SU-DHL-6 (cell line): ENCODE measurements around the gene BICD1.

Experiments used
- H2AFZ ChIP-seq: fragments of 200-600 bp; sonication (generic); 2 replicates; pipeline ENCODE4 v1.6.1; 2014; ENCODE audit warnings: low read depth, mild to moderate bottlenecking, moderate library complexity, mixed read lengths, antibody characterized with exemption, low read length; ENCODE audit not compliant: severe bottlenecking
- H3F3A ChIP-seq: fragments of 200-600 bp; shearing (Covaris generic); 2 replicates; pipeline ENCODE4 v1.6.0; 2016; ENCODE audit warnings: antibody characterized with exemption, mild to moderate bottlenecking; ENCODE audit not compliant: insufficient read depth
- H3K27ac ChIP-seq: fragments of 200-600 bp; sonication (generic); 2 replicates; pipeline ENCODE4 v1.5.1; 2016; ENCODE audit warnings: low read depth, mild to moderate bottlenecking, low read length, moderate library complexity, mixed read lengths
- H3K27me3 ChIP-seq: fragments of 200-600 bp; sonication (generic), shearing (Covaris generic); 2 replicates; pipeline ENCODE4 v1.6.0; 2014; ENCODE audit warnings: mild to moderate bottlenecking, low read length
- H3K36me3 ChIP-seq: fragments of 200-600 bp; sonication (generic); 2 replicates; pipeline ENCODE4 v1.6.1; 2014; ENCODE audit warnings: mild to moderate bottlenecking, low read length, mixed read lengths
- H3K4me2 ChIP-seq: fragments of 300-600, 200-600 bp; shearing (Covaris generic), sonication (generic); 2 replicates; pipeline ENCODE4 v1.6.0; 2014; ENCODE audit warnings: low read length, low read depth, mild to moderate bottlenecking; ENCODE audit not compliant: poor library complexity, severe bottlenecking
- H3K4me3 ChIP-seq: fragments of 200-600 bp; sonication (generic); 2 replicates; pipeline ENCODE4 v1.5.1; 2014; ENCODE audit warnings: antibody characterized with exemption, low read length, mild to moderate bottlenecking, mixed read lengths; ENCODE audit not compliant: insufficient read depth, poor library complexity, severe bottlenecking
- H3K79me2 ChIP-seq: fragments of 200-600 bp; sonication (generic); 2 replicates; pipeline ENCODE4 v1.6.1; 2014; ENCODE audit warnings: mild to moderate bottlenecking, low read length, moderate library complexity; ENCODE audit not compliant: insufficient read depth
- H3K9ac ChIP-seq: fragments of 200-600 bp; sonication (generic); 2 replicates; pipeline ENCODE4 v1.7.0; 2014; ENCODE audit warnings: mild to moderate bottlenecking, low read length
- H3K9me2 ChIP-seq: fragments of 200-600 bp; sonication (generic); replicated peaks from 2 replicates; pipeline ENCODE4 v1.6.1; 2014; ENCODE audit warnings: low read length; ENCODE audit not compliant: insufficient read depth
- H3K9me3 ChIP-seq: fragments of 200-600 bp; sonication (generic); 2 replicates; pipeline ENCODE4 v1.6.1; 2014; ENCODE audit warnings: low read length, mixed read lengths; ENCODE audit not compliant: insufficient read depth
- H4K20me1 ChIP-seq: fragments of 200-600 bp; sonication (generic); 2 replicates; pipeline ENCODE4 v1.6.1; 2014; ENCODE audit warnings: low read depth, mild to moderate bottlenecking, antibody characterized with exemption, low read length, moderate library complexity, mixed read lengths
- EZH2phosphoT487 ChIP-seq: fragments of 200-600 bp; sonication (generic), shearing (Covaris generic); conservative IDR thresholded peaks from 2 replicates; pipeline ENCODE4 v1.6.1; 2018; ENCODE audit warnings: mild to moderate bottlenecking, antibody characterized with exemption, low read length, moderate library complexity, mixed read lengths
- TF ChIP-seq, protein P1 (sequence below): fragments of 200-600 bp; sonication (generic); IDR thresholded peaks from one replicate; pipeline ENCODE4 v1.5.1; 2017; ENCODE audit warnings: antibody characterized with exemption, mild to moderate bottlenecking, low read length, moderate library complexity; ENCODE audit not compliant: insufficient read depth, poor library complexity, severe bottlenecking

Gene BICD1

GRCh38 chr12:32084017-32084688, 22.5 kb upstream of the BICD1 start:
- Histone ChIP-seq H3K9me3 (no peaks in the 10 kb centered on the region), H3K4me2 (no peak overlapping the region), H3K9me2 (no peaks in the 10 kb centered on the region), H3K36me3 (no peaks in the 10 kb centered on the region), H3K9ac (no peak overlapping the region), H4K20me1 (no peaks in the 10 kb centered on the region), H3K4me3 (no peak overlapping the region), H3K27me3 (no peaks in the 10 kb centered on the region), H3F3A (no peaks in the 10 kb centered on the region), H3K79me2 (no peaks in the 10 kb centered on the region), H2AFZ (no peak overlapping the region), H3K27ac (no peak overlapping the region)
- TF ChIP-seq EZH2phosphoT487: no peak
- TF ChIP-seq, protein P1, sequence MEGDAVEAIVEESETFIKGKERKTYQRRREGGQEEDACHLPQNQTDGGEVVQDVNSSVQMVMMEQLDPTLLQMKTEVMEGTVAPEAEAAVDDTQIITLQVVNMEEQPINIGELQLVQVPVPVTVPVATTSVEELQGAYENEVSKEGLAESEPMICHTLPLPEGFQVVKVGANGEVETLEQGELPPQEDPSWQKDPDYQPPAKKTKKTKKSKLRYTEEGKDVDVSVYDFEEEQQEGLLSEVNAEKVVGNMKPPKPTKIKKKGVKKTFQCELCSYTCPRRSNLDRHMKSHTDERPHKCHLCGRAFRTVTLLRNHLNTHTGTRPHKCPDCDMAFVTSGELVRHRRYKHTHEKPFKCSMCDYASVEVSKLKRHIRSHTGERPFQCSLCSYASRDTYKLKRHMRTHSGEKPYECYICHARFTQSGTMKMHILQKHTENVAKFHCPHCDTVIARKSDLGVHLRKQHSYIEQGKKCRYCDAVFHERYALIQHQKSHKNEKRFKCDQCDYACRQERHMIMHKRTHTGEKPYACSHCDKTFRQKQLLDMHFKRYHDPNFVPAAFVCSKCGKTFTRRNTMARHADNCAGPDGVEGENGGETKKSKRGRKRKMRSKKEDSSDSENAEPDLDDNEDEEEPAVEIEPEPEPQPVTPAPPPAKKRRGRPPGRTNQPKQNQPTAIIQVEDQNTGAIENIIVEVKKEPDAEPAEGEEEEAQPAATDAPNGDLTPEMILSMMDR: no peak

DNA sequence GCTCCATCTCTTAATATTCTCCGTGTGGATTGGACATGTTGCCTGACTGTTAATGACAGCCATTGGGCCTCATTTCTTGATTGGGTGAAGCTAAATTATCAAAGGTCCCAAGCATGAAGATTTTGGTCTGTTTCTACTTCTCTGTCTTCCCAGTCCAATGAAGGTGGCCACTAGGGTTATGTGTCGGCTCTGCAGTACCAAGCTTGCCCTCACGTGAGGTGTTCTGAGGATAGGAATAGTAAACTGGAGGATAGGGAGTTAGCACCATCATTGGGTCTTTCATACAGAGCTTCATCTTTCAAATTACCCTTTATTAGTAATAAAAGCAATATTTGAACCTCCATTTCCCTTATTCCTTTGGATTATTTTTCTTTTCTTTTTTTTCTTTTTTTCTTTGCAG, 21.9 kb upstream of the BICD1 start:
- no peaks in the 10 kb centered on the region for H3F3A ChIP-seq
- no peaks in the 10 kb centered on the region for H4K20me1 ChIP-seq
- no peaks in the 10 kb centered on the region for H3K9me3 ChIP-seq
- H2AFZ ChIP-seq: peak overlapping the region; percentile 19
- H3K27ac ChIP-seq: no peak overlapping the region
- no peaks in the 10 kb centered on the region for H3K36me3 ChIP-seq
- no peaks in the 10 kb centered on the region for H3K9me2 ChIP-seq
- no peaks in the 10 kb centered on the region for H3K79me2 ChIP-seq
- H3K27me3 ChIP-seq: no peaks in the 10 kb centered on the region
- H3K4me3 ChIP-seq: no peak overlapping the region
- H3K9ac ChIP-seq: no peak overlapping the region
- TF ChIP-seq EZH2phosphoT487: no peak
- TF ChIP-seq, protein P1: no peak
- H3K4me2 ChIP-seq: peak overlapping the region; percentile 32

DNA sequence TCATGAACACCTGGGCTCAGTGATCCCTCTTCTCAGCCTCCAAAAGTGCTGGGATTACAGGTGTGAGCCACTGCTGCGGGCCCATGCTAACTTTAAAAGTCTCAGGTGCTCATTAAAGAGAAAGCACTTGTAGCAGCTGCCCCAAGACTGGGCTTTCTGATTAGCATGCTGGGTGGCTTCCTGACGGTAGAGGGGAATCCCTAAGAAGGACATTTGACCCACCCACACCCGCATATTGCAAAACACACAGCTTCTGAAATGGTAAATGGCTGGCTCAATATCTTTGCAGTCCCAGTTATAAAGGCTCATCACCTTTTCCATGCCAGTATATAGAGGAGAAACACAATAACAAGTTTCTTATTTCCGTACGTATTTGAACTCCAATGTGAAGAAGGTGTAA, 19.3 kb upstream of the BICD1 start:
- Histone ChIP-seq H3F3A (no peaks in the 10 kb centered on the region), H3K4me2 (no peak overlapping the region), H2AFZ (no peak overlapping the region), H4K20me1 (no peaks in the 10 kb centered on the region), H3K27ac (no peak overlapping the region), H3K9me2 (no peaks in the 10 kb centered on the region), H3K27me3 (no peaks in the 10 kb centered on the region), H3K9ac (no peak overlapping the region), H3K4me3 (no peak overlapping the region), H3K79me2 (no peaks in the 10 kb centered on the region), H3K9me3 (no peaks in the 10 kb centered on the region), H3K36me3 (no peaks in the 10 kb centered on the region)
- TF ChIP-seq, protein P1: no peak
- TF ChIP-seq EZH2phosphoT487: no peak
